ENCODE results near the gene CYB5A. TPM values are rescaled to one million over a fixed set of nuclear protein-coding genes. Genes with fewer than 3 reads are reported as not detected.
"Not testable (repeated sequence)": the region's sequence is repeated elsewhere in the genome, so short reads cannot be mapped to it uniquely, and the experiment has no call there.

The CYB5A gene
- total RNA-seq, 1 experiment from 2014 or later = 143 TPM

GRCh38 chr18:74294526-74294925 is 2.8 kb upstream of the CYB5A start:
- Mint-ChIP-seq H3K27me3 (ENCODE audit: unreplicated experiment) (no peaks in the 10 kb centered on the region), H3K27ac (ENCODE audit: unreplicated experiment) (no peak overlapping the region), H3K36me3 (ENCODE audit: insufficient read depth, unreplicated experiment) (peaks cover 22% of the 10 kb centered on the region), H3K4me3 (ENCODE audit: low read depth, unreplicated experiment) (no peak overlapping the region), H3K9me3 (ENCODE audit: low read depth, unreplicated experiment) (no peaks in the 10 kb centered on the region), H3K4me1 (ENCODE audit: low read depth, unreplicated experiment) (no peaks in the 10 kb centered on the region)
- BruUV-seq (replicated peaks) = no TSS peak
- no peak for TF ChIP-seq CTCF (IDR thresholded peaks at IDR 0.05; ENCODE audit: unreplicated experiment)
- intact Hi-C loops (cut with micrococcal nuclease; ENCODE audit: unreplicated experiment) = no loop called here
- DNase-seq = no peak
- CTCF ChIA-PET = no interaction called here

GRCh38 chr18:74292982-74293381 is 1.2 kb upstream of the CYB5A start:
- H3K4me3 Mint-ChIP-seq (ENCODE audit: low read depth, unreplicated experiment); H3K27ac Mint-ChIP-seq (ENCODE audit: unreplicated experiment); CTCF ChIA-PET; H3K9me3 Mint-ChIP-seq (ENCODE audit: low read depth, unreplicated experiment); H3K27me3 Mint-ChIP-seq (ENCODE audit: unreplicated experiment); DNase-seq; BruUV-seq (replicated peaks); intact Hi-C loops (cut with micrococcal nuclease; ENCODE audit: unreplicated experiment): not testable (repeated sequence)
- Mint-ChIP-seq H3K4me1 (ENCODE audit: low read depth, unreplicated experiment) (peaks cover 14% of the 10 kb centered on the region), H3K36me3 (ENCODE audit: insufficient read depth, unreplicated experiment) (peaks cover 22% of the 10 kb centered on the region)

GRCh38 chr18:74292541-74292858 is 737 bp upstream of the CYB5A start:
- no TSS peak for BruUV-seq (replicated peaks)
- Mint-ChIP-seq H3K36me3 (ENCODE audit: insufficient read depth, unreplicated experiment) (peaks cover 22% of the 10 kb centered on the region), H3K4me3 (ENCODE audit: low read depth, unreplicated experiment) (peak overlapping the region; percentile 100), H3K27me3 (ENCODE audit: unreplicated experiment) (no peaks in the 10 kb centered on the region), H3K4me1 (ENCODE audit: low read depth, unreplicated experiment) (peaks cover 19% of the 10 kb centered on the region), H3K9me3 (ENCODE audit: low read depth, unreplicated experiment) (no peaks in the 10 kb centered on the region), H3K27ac (ENCODE audit: unreplicated experiment) (no peak overlapping the region)
- CTCF ChIA-PET = no interaction called here
- TF ChIP-seq CTCF (IDR thresholded peaks at IDR 0.05; ENCODE audit: unreplicated experiment) = no peak
- intact Hi-C loops (cut with micrococcal nuclease; ENCODE audit: unreplicated experiment) = no loop called here
- no peak for DNase-seq

- no TSS peak for BruUV-seq (replicated peaks)
- Mint-ChIP-seq H3K36me3 (ENCODE audit: insufficient read depth, unreplicated experiment) (peaks cover 22% of the 10 kb centered on the region), H3K27ac (ENCODE audit: unreplicated experiment) (peak overlapping the region; percentile 81), H3K27me3 (ENCODE audit: unreplicated experiment) (no peaks in the 10 kb centered on the region), H3K4me3 (ENCODE audit: low read depth, unreplicated experiment) (peak overlapping the region; percentile 100), H3K4me1 (ENCODE audit: low read depth, unreplicated experiment) (peaks cover 27% of the 10 kb centered on the region), H3K9me3 (ENCODE audit: low read depth, unreplicated experiment) (no peaks in the 10 kb centered on the region)
- TF ChIP-seq CTCF (IDR thresholded peaks at IDR 0.05; ENCODE audit: unreplicated experiment) = peak; percentile 17
- DNase-seq = no peak
- intact Hi-C loops (cut with micrococcal nuclease; ENCODE audit: unreplicated experiment) = loop anchor here (2.0 kb wide), 1 partner anchor 95 kb away; no protein-coding TSS in a partner anchor
- CTCF ChIA-PET = no interaction called here
These were observed 342 bp downstream of the CYB5A start for GRCh38 chr18:74291472-74291770.

GRCh38 chr18:74290794-74291471 is 830 bp downstream of the CYB5A start:
- Mint-ChIP-seq H3K27me3 (ENCODE audit: unreplicated experiment) (no peaks in the 10 kb centered on the region), H3K4me1 (ENCODE audit: low read depth, unreplicated experiment) (peaks cover 32% of the 10 kb centered on the region), H3K9me3 (ENCODE audit: low read depth, unreplicated experiment) (no peaks in the 10 kb centered on the region), H3K36me3 (ENCODE audit: insufficient read depth, unreplicated experiment) (peaks cover 22% of the 10 kb centered on the region), H3K4me3 (ENCODE audit: low read depth, unreplicated experiment) (peak overlapping the region; percentile 100), H3K27ac (ENCODE audit: unreplicated experiment) (peak overlapping the region; percentile 30)
- CTCF ChIA-PET = no interaction called here
- no peak for TF ChIP-seq CTCF (IDR thresholded peaks at IDR 0.05; ENCODE audit: unreplicated experiment)
- intact Hi-C loops (cut with micrococcal nuclease; ENCODE audit: unreplicated experiment) = loop anchor here (2.0 kb wide), 1 partner anchor 94 kb away; no protein-coding TSS in a partner anchor
- BruUV-seq (replicated peaks) = no TSS peak
- peak; percentile 74 for DNase-seq
